Fibroblast of lung (primary cell): ENCODE results near the gene PRICKLE1. TPM values are rescaled to one million over a fixed set of nuclear protein-coding genes. Genes with fewer than 3 reads are reported as not detected.

Experiments used
- DNase-seq, 2 donors: peaks; one replicate each; pipeline versions ENCODE4 v3.0.0 to v3.0.0-alpha.2; 2010; ENCODE audit warnings: low read depth in 2 of 2
- H2AFZ ChIP-seq: 2 replicates; pipeline ENCODE4 v1.5.1; 2012; ENCODE audit warnings: low read length, control low read depth, inconsistent platforms
- H3K27ac ChIP-seq: 2 replicates; pipeline ENCODE4 v1.5.1; 2011; ENCODE audit warnings: low read length, control low read depth; ENCODE audit not compliant: insufficient read depth
- H3K27me3 ChIP-seq: 2 replicates; pipeline ENCODE4 v1.5.1; 2011; ENCODE audit warnings: mild to moderate bottlenecking, low read length; ENCODE audit not compliant: control insufficient read depth, insufficient read depth
- H3K36me3 ChIP-seq: 2 replicates; pipeline ENCODE4 v1.5.1; 2011; ENCODE audit warnings: low read length; ENCODE audit not compliant: control insufficient read depth, insufficient read depth
- H3K4me1 ChIP-seq: 2 replicates; pipeline ENCODE4 v1.5.1; 2011; ENCODE audit warnings: low read length; ENCODE audit not compliant: control insufficient read depth, insufficient read depth; ENCODE audit errors: extremely low read depth
- H3K4me2 ChIP-seq: 2 replicates; pipeline ENCODE4 v1.5.1; 2011; ENCODE audit warnings: low read length, control low read depth; ENCODE audit not compliant: insufficient read depth; ENCODE audit errors: extremely low read depth
- H3K4me3 ChIP-seq, 4 experiments: fragments of 200-600 bp in 1 of 4; sonication (generic) in 1 of 4; replicated peaks in 1 of 4; 2 replicates each; pipeline ENCODE4 v1.5.1; 2011 to 2016; ENCODE audit warnings: low read length in 4 of 4, low read depth in 3 of 4, mild to moderate bottlenecking in 3 of 4, control low read depth in 2 of 4, inconsistent platforms in 1 of 4, mixed read lengths in 1 of 4; ENCODE audit not compliant: insufficient read depth in 1 of 4; ENCODE audit errors: control extremely low read depth in 1 of 4
- H3K79me2 ChIP-seq: 2 replicates; pipeline ENCODE4 v1.5.1; 2012; ENCODE audit warnings: mild to moderate bottlenecking, low read length, inconsistent platforms; ENCODE audit not compliant: control insufficient read depth, insufficient read depth
- H3K9ac ChIP-seq: 2 replicates; pipeline ENCODE4 v1.5.1; 2011; ENCODE audit warnings: mild to moderate bottlenecking, low read length, control low read depth; ENCODE audit not compliant: insufficient read depth
- H3K9me3 ChIP-seq: 2 replicates; pipeline ENCODE4 v1.5.1; 2012; ENCODE audit warnings: low read depth, low read length; ENCODE audit not compliant: control insufficient read depth, insufficient read depth
- H4K20me1 ChIP-seq: 2 replicates; pipeline ENCODE4 v1.5.1; 2011; ENCODE audit warnings: low read length; ENCODE audit not compliant: control insufficient read depth, insufficient read depth; ENCODE audit errors: extremely low read depth
- CTCF ChIP-seq, 2 donors: IDR thresholded peaks in 1 of 2; conservative IDR thresholded peaks in 1 of 2; 1 replicate in 1 of 2; 2 replicates in 1 of 2; pipeline ENCODE4 v1.5.1; 2011 to 2012; ENCODE audit warnings: low read length in 2 of 2, control low read depth in 1 of 2, inconsistent platforms in 1 of 2, low read depth in 1 of 2, mild to moderate bottlenecking in 1 of 2
- EZH2 ChIP-seq: IDR thresholded peaks from 2 replicates; pipeline ENCODE4 v1.5.1; 2012; ENCODE audit warnings: low read length, control low read depth, mild to moderate bottlenecking; ENCODE audit errors: missing control alignments
- polyA plus RNA-seq, 2 donors: library from polyadenylated mRNA; depleted of rRNA in 1 of 2; stranded (reverse) in 1 of 2; unstranded in 1 of 2; fragments of >200 nt; gene quantifications; 2 replicates each; pipeline ENCODE4 v1.2.1, GENCODE V29; 2011 to 2012; ENCODE audit warnings: missing spikeins in 1 of 2
- total RNA-seq: library from RNA; depleted of rRNA; stranded (reverse); fragments of >200 nt; gene quantifications from 2 replicates; pipeline ENCODE4 v1.2.1, GENCODE V29; 2014

PRICKLE1 gene
- total and polyA plus RNA-seq, 2 donors (not counting 1 experiment from before 2014, with no cell fraction given): 3.4 to 9.6 TPM

- no peaks in the 10 kb centered on the region for H3K9me3 ChIP-seq
- no peak overlapping the region for H3K4me2 ChIP-seq
- DNase-seq: no peak
- no peak overlapping the region for H2AFZ ChIP-seq
- H4K20me1 ChIP-seq: no peaks in the 10 kb centered on the region
- TF ChIP-seq CTCF (conservative IDR thresholded peaks at IDR 0.05 in 1 of 2, IDR thresholded peaks at IDR 0.05 in 1 of 2; ENCODE audit: low read depth in 1 of 2, low read length in 2 of 2) (no peak), EZH2 (no peak)
- no peak overlapping the region for H3K27ac ChIP-seq
- no peaks in the 10 kb centered on the region for H3K79me2 ChIP-seq
- H3K27me3 ChIP-seq: no peaks in the 10 kb centered on the region
- no peaks in the 10 kb centered on the region for H3K4me1 ChIP-seq
- no peak overlapping the region for H3K4me3 ChIP-seq
- H3K9ac ChIP-seq: no peak overlapping the region
- H3K36me3 ChIP-seq: no peaks in the 10 kb centered on the region
These were observed 18.1 kb upstream of the PRICKLE1 start for GRCh38 chr12:42607584-42608058.

- Histone ChIP-seq H3K27ac (no peak overlapping the region), H3K9me3 (no peaks in the 10 kb centered on the region), H4K20me1 (no peaks in the 10 kb centered on the region), H3K9ac (no peak overlapping the region), H3K36me3 (no peaks in the 10 kb centered on the region), H2AFZ (no peak overlapping the region), H3K4me2 (no peak overlapping the region), H3K4me1 (no peaks in the 10 kb centered on the region), H3K79me2 (no peaks in the 10 kb centered on the region), H3K4me3 (no peak overlapping the region), H3K27me3 (no peaks in the 10 kb centered on the region)
- DNase-seq: no peak
- TF ChIP-seq CTCF (conservative IDR thresholded peaks at IDR 0.05 in 1 of 2, IDR thresholded peaks at IDR 0.05 in 1 of 2; ENCODE audit: low read depth in 1 of 2, low read length in 2 of 2) (no peak), EZH2 (no peak)
These were observed 16.9 kb upstream of the PRICKLE1 start for GRCh38 chr12:42606471-42606870.

GRCh38 chr12:42605685-42606084, 16.1 kb upstream of the PRICKLE1 start:
- Histone ChIP-seq H3K4me3 (no peak overlapping the region), H3K9me3 (no peaks in the 10 kb centered on the region), H2AFZ (no peak overlapping the region), H3K27me3 (no peaks in the 10 kb centered on the region), H3K36me3 (no peaks in the 10 kb centered on the region), H3K79me2 (no peaks in the 10 kb centered on the region), H3K9ac (no peak overlapping the region), H3K4me1 (no peaks in the 10 kb centered on the region), H3K27ac (no peak overlapping the region), H3K4me2 (no peak overlapping the region), H4K20me1 (no peaks in the 10 kb centered on the region)
- TF ChIP-seq EZH2 (no peak), CTCF (conservative IDR thresholded peaks at IDR 0.05 in 1 of 2, IDR thresholded peaks at IDR 0.05 in 1 of 2; ENCODE audit: low read depth in 1 of 2, low read length in 2 of 2) (no peak)
- DNase-seq: no peak
